Aortic smooth muscle cell (primary cell): ENCODE data around the gene SYT6. TPM values are rescaled to one million over a fixed set of nuclear protein-coding genes. Genes with fewer than 3 reads are reported as not detected.

Experiments
- total RNA-seq: library from RNA; depleted of rRNA; stranded (reverse); fragments of >200 nt; gene quantifications from 2 replicates; pipeline ENCODE4 v1.2.3, GENCODE V29; 2014

Gene SYT6
- not detected in 2 replicates for total RNA-seq

GRCh38 chr1:114153261-114154145 is at the start of gene SYT6:
Gene SYT6, minus strand, starts transcription at chr1:114153869. Its CDS starts 97 bp downstream, at chr1:114153772.

Other genes with a start within 250 kb of the SYT6 start
- 13.4 and 17.8 TPM in 2 replicates for gene AP4B1, start 249.1 kb downstream of the SYT6 start, total RNA-seq
- gene DCLRE1B, start 248.5 kb downstream of the SYT6 start, total RNA-seq = 1.9 and 3.2 TPM in 2 replicates
- gene HIPK1, start 224.5 kb downstream of the SYT6 start, total RNA-seq = 22.6 and 23.5 TPM in 2 replicates
- 19.6 and 50.0 TPM in 2 replicates for gene OLFML3, start 174.4 kb downstream of the SYT6 start, total RNA-seq